GM23338 (cell line): ENCODE data around the gene CGB1.

Source experiments
- EZH2 ChIP-seq: fragments of 200-600 bp; sonication (generic); IDR thresholded peaks from one replicate; pipeline ENCODE4 v1.8.0; 2017; ENCODE audit warnings: antibody characterized with exemption, mild to moderate bottlenecking, low read depth; ENCODE audit not compliant: unreplicated experiment
- EZH2phosphoT487 ChIP-seq: fragments of 200-600 bp; sonication (generic); IDR thresholded peaks from one replicate; pipeline ENCODE4 v1.8.1; 2018; ENCODE audit warnings: antibody characterized with exemption; ENCODE audit not compliant: unreplicated experiment
- POLR2AphosphoS5 ChIP-seq: IDR thresholded peaks from 2 replicates; pipeline ENCODE4 v1.6.1; 2016; ENCODE audit warnings: antibody characterized with exemption, low read depth
- STAT1 ChIP-seq: IDR thresholded peaks from one replicate; pipeline ENCODE4 v1.6.1; 2016; ENCODE audit warnings: antibody characterized with exemption; ENCODE audit not compliant: unreplicated experiment
- TF ChIP-seq, protein P1 (sequence below), 2 experiments: fragments of 200-600 bp in 1 of 2; sonication (generic) in 1 of 2; conservative IDR thresholded peaks; 2 replicates each; pipeline versions ENCODE4 v1.5.1 to v1.6.1; 2016 to 2017; ENCODE audit warnings: antibody characterized with exemption in 2 of 2, low read depth in 2 of 2, mild to moderate bottlenecking in 2 of 2, moderate library complexity in 1 of 2
- TF ChIP-seq, protein P2 (sequence below): IDR thresholded peaks from 2 replicates; pipeline ENCODE4 v1.6.1; 2016; ENCODE audit warnings: antibody characterized with exemption

DNA sequence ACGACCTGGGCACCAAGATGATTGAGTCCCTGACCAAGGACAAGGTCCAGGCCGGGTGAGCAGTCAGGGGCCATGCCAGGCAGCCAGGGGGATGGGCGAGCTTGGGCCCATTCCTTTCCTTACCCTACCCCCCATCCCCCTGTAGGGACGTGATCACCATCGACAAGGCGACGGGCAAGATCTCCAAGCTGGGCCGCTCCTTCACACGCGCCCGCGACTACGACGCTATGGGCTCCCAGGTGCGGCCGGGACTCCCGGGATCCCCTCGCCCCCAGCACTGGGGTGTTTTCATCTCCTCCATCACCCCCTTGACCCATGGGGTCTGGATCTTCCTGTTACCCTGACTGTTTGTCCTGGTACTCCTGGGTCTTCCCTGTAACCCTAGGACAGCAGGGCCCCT is 26.9 kb downstream of the CGB1 start:
- TF ChIP-seq, protein P1, sequence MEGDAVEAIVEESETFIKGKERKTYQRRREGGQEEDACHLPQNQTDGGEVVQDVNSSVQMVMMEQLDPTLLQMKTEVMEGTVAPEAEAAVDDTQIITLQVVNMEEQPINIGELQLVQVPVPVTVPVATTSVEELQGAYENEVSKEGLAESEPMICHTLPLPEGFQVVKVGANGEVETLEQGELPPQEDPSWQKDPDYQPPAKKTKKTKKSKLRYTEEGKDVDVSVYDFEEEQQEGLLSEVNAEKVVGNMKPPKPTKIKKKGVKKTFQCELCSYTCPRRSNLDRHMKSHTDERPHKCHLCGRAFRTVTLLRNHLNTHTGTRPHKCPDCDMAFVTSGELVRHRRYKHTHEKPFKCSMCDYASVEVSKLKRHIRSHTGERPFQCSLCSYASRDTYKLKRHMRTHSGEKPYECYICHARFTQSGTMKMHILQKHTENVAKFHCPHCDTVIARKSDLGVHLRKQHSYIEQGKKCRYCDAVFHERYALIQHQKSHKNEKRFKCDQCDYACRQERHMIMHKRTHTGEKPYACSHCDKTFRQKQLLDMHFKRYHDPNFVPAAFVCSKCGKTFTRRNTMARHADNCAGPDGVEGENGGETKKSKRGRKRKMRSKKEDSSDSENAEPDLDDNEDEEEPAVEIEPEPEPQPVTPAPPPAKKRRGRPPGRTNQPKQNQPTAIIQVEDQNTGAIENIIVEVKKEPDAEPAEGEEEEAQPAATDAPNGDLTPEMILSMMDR (conservative IDR thresholded peaks at IDR 0.05; ENCODE audit: low read depth in 2 of 2): no peak
- no peak for TF ChIP-seq EZH2
- TF ChIP-seq POLR2AphosphoS5: no peak
- TF ChIP-seq EZH2phosphoT487: no peak
- no peak for TF ChIP-seq STAT1
- TF ChIP-seq, protein P2, sequence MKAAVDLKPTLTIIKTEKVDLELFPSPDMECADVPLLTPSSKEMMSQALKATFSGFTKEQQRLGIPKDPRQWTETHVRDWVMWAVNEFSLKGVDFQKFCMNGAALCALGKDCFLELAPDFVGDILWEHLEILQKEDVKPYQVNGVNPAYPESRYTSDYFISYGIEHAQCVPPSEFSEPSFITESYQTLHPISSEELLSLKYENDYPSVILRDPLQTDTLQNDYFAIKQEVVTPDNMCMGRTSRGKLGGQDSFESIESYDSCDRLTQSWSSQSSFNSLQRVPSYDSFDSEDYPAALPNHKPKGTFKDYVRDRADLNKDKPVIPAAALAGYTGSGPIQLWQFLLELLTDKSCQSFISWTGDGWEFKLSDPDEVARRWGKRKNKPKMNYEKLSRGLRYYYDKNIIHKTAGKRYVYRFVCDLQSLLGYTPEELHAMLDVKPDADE: no peak
